ENCODE data around the gene SLC44A5.
"Not testable (repeated sequence)": the region's sequence is repeated elsewhere in the genome, so short reads cannot be mapped to it uniquely, and the experiment has no call there.

The SLC44A5 gene

GRCh38 chr1:75492011-75492410 is 118.9 kb downstream of the SLC44A5 start:
- Histone ChIP-seq H3K4me3 (ENCODE audit: low read length) (no peak overlapping the region), H3K4me1 (ENCODE audit: control insufficient read depth, insufficient read depth, low read length) (no peaks in the 10 kb centered on the region), H3K9me3 (ENCODE audit: control insufficient read depth, insufficient read depth, low read length) (no peaks in the 10 kb centered on the region), H3K36me3 (ENCODE audit: control insufficient read depth, insufficient read depth, low read length) (no peaks in the 10 kb centered on the region), H3K27me3 (ENCODE audit: control insufficient read depth, insufficient read depth, low read length) (no peaks in the 10 kb centered on the region), H3K27ac (ENCODE audit: low read length) (no peak overlapping the region)
- DNase-seq (ENCODE audit: low read depth, low spot score) = no peak
- WGBS (ENCODE audit: insufficient coverage, insufficient read length) = no CpG with 5 or more reads among the region's 1 CpG

- H3K4me3 ChIP-seq (ENCODE audit: low read length) = no peak overlapping the region
- H3K27me3 ChIP-seq (ENCODE audit: control insufficient read depth, insufficient read depth, low read length) = no peaks in the 10 kb centered on the region
These were observed 123.5 kb downstream of the SLC44A5 start for GRCh38 chr1:75487399-75487798.

GRCh38 chr1:75484789-75485188 is 126.1 kb downstream of the SLC44A5 start:
- no peak for DNase-seq (ENCODE audit: low read depth, low spot score)
- WGBS (ENCODE audit: insufficient coverage, insufficient read length) = no CpG with 5 or more reads among the region's 1 CpG
- H3K4me3 ChIP-seq (ENCODE audit: low read length) = no peak overlapping the region
- H3K9me3 ChIP-seq (ENCODE audit: control insufficient read depth, insufficient read depth, low read length) = no peaks in the 10 kb centered on the region
- no peak overlapping the region for H3K27ac ChIP-seq (ENCODE audit: low read length)
- H3K27me3 ChIP-seq (ENCODE audit: control insufficient read depth, insufficient read depth, low read length) = no peaks in the 10 kb centered on the region
- no peaks in the 10 kb centered on the region for H3K4me1 ChIP-seq (ENCODE audit: control insufficient read depth, insufficient read depth, low read length)
- no peaks in the 10 kb centered on the region for H3K36me3 ChIP-seq (ENCODE audit: control insufficient read depth, insufficient read depth, low read length)

More at GRCh38 chr1:75487399-75487798, 123.5 kb downstream of the SLC44A5 start:
- no CpG with 5 or more reads among the region's 4 CpGs for WGBS (ENCODE audit: insufficient coverage, insufficient read length)
- H3K9me3 ChIP-seq (ENCODE audit: control insufficient read depth, insufficient read depth, low read length) = no peaks in the 10 kb centered on the region
- H3K4me1 ChIP-seq (ENCODE audit: control insufficient read depth, insufficient read depth, low read length) = no peaks in the 10 kb centered on the region
- H3K27ac ChIP-seq (ENCODE audit: low read length) = no peak overlapping the region
- H3K36me3 ChIP-seq (ENCODE audit: control insufficient read depth, insufficient read depth, low read length) = no peaks in the 10 kb centered on the region
- DNase-seq (ENCODE audit: low read depth, low spot score) = no peak

- no CpG with 5 or more reads among the region's 2 CpGs for WGBS (ENCODE audit: insufficient coverage, insufficient read length)
- no peak overlapping the region for H3K4me3 ChIP-seq (ENCODE audit: low read length)
- H3K9me3 ChIP-seq (ENCODE audit: control insufficient read depth, insufficient read depth, low read length) = no peaks in the 10 kb centered on the region
- no peaks in the 10 kb centered on the region for H3K36me3 ChIP-seq (ENCODE audit: control insufficient read depth, insufficient read depth, low read length)
- no peaks in the 10 kb centered on the region for H3K4me1 ChIP-seq (ENCODE audit: control insufficient read depth, insufficient read depth, low read length)
- no peaks in the 10 kb centered on the region for H3K27me3 ChIP-seq (ENCODE audit: control insufficient read depth, insufficient read depth, low read length)
- DNase-seq (ENCODE audit: low read depth, low spot score) = no peak
- H3K27ac ChIP-seq (ENCODE audit: low read length) = no peak overlapping the region
These were observed 128.0 kb downstream of the SLC44A5 start for GRCh38 chr1:75482951-75483350.

- H3K4me1 ChIP-seq (ENCODE audit: control insufficient read depth, insufficient read depth, low read length); DNase-seq (ENCODE audit: low read depth, low spot score); H3K27me3 ChIP-seq (ENCODE audit: control insufficient read depth, insufficient read depth, low read length); H3K4me3 ChIP-seq (ENCODE audit: low read length); H3K9me3 ChIP-seq (ENCODE audit: control insufficient read depth, insufficient read depth, low read length); H3K36me3 ChIP-seq (ENCODE audit: control insufficient read depth, insufficient read depth, low read length); H3K27ac ChIP-seq (ENCODE audit: low read length): not testable (repeated sequence)
- WGBS (ENCODE audit: insufficient coverage, insufficient read length) = no CpG with 5 or more reads among the region's 12 CpGs
These were observed 134.4 kb downstream of the SLC44A5 start for GRCh38 chr1:75476486-75476885.

- H3K4me3 ChIP-seq (ENCODE audit: low read length) = no peak overlapping the region
- H3K27ac ChIP-seq (ENCODE audit: low read length) = no peak overlapping the region
- WGBS (ENCODE audit: insufficient coverage, insufficient read length) = no CpG with 5 or more reads among the region's 4 CpGs
These were observed 135.2 kb downstream of the SLC44A5 start for GRCh38 chr1:75475696-75476095.

GRCh38 chr1:75472971-75473603 is 137.8 kb downstream of the SLC44A5 start:
- DNase-seq (ENCODE audit: low read depth, low spot score) = no peak
- WGBS (ENCODE audit: insufficient coverage, insufficient read length) = no CpG with 5 or more reads among the region's 4 CpGs

More at GRCh38 chr1:75475696-75476095, 135.2 kb downstream of the SLC44A5 start:
- Histone ChIP-seq H3K9me3 (ENCODE audit: control insufficient read depth, insufficient read depth, low read length) (no peaks in the 10 kb centered on the region), H3K36me3 (ENCODE audit: control insufficient read depth, insufficient read depth, low read length) (no peaks in the 10 kb centered on the region), H3K4me1 (ENCODE audit: control insufficient read depth, insufficient read depth, low read length) (no peaks in the 10 kb centered on the region), H3K27me3 (ENCODE audit: control insufficient read depth, insufficient read depth, low read length) (no peaks in the 10 kb centered on the region)
- no peak for DNase-seq (ENCODE audit: low read depth, low spot score)

GRCh38 chr1:75472089-75472970 is 138.6 kb downstream of the SLC44A5 start:
- Histone ChIP-seq H3K27ac (ENCODE audit: low read length) (no peak overlapping the region), H3K27me3 (ENCODE audit: control insufficient read depth, insufficient read depth, low read length) (no peaks in the 10 kb centered on the region), H3K4me1 (ENCODE audit: control insufficient read depth, insufficient read depth, low read length) (no peaks in the 10 kb centered on the region), H3K9me3 (ENCODE audit: control insufficient read depth, insufficient read depth, low read length) (no peaks in the 10 kb centered on the region), H3K36me3 (ENCODE audit: control insufficient read depth, insufficient read depth, low read length) (no peaks in the 10 kb centered on the region), H3K4me3 (ENCODE audit: low read length) (no peak overlapping the region)
- WGBS (ENCODE audit: insufficient coverage, insufficient read length) = no CpG with 5 or more reads among the region's 5 CpGs
- DNase-seq (ENCODE audit: low read depth, low spot score) = no peak

More at GRCh38 chr1:75472971-75473603, 137.8 kb downstream of the SLC44A5 start:
- Histone ChIP-seq H3K4me3 (ENCODE audit: low read length) (no peak overlapping the region), H3K27me3 (ENCODE audit: control insufficient read depth, insufficient read depth, low read length) (no peaks in the 10 kb centered on the region), H3K36me3 (ENCODE audit: control insufficient read depth, insufficient read depth, low read length) (no peaks in the 10 kb centered on the region), H3K4me1 (ENCODE audit: control insufficient read depth, insufficient read depth, low read length) (no peaks in the 10 kb centered on the region), H3K27ac (ENCODE audit: low read length) (no peak overlapping the region), H3K9me3 (ENCODE audit: control insufficient read depth, insufficient read depth, low read length) (no peaks in the 10 kb centered on the region)

GRCh38 chr1:75471252-75471651 is 139.7 kb downstream of the SLC44A5 start:
- H3K36me3 ChIP-seq (ENCODE audit: control insufficient read depth, insufficient read depth, low read length) = no peaks in the 10 kb centered on the region
- WGBS (ENCODE audit: insufficient coverage, insufficient read length) = no CpG with 5 or more reads among the region's 3 CpGs
- H3K27me3 ChIP-seq (ENCODE audit: control insufficient read depth, insufficient read depth, low read length) = no peaks in the 10 kb centered on the region
- H3K9me3 ChIP-seq (ENCODE audit: control insufficient read depth, insufficient read depth, low read length) = no peaks in the 10 kb centered on the region
- DNase-seq (ENCODE audit: low read depth, low spot score) = no peak
- no peak overlapping the region for H3K4me3 ChIP-seq (ENCODE audit: low read length)
- no peak overlapping the region for H3K27ac ChIP-seq (ENCODE audit: low read length)
- no peaks in the 10 kb centered on the region for H3K4me1 ChIP-seq (ENCODE audit: control insufficient read depth, insufficient read depth, low read length)

- no peaks in the 10 kb centered on the region for H3K9me3 ChIP-seq (ENCODE audit: control insufficient read depth, insufficient read depth, low read length)
- no peak overlapping the region for H3K4me3 ChIP-seq (ENCODE audit: low read length)
- H3K27me3 ChIP-seq (ENCODE audit: control insufficient read depth, insufficient read depth, low read length) = no peaks in the 10 kb centered on the region
- no peaks in the 10 kb centered on the region for H3K4me1 ChIP-seq (ENCODE audit: control insufficient read depth, insufficient read depth, low read length)
- WGBS (ENCODE audit: insufficient coverage, insufficient read length) = no CpG with 5 or more reads among the region's 6 CpGs
- no peaks in the 10 kb centered on the region for H3K36me3 ChIP-seq (ENCODE audit: control insufficient read depth, insufficient read depth, low read length)
- DNase-seq (ENCODE audit: low read depth, low spot score) = no peak
- H3K27ac ChIP-seq (ENCODE audit: low read length) = no peak overlapping the region
These were observed 140.5 kb downstream of the SLC44A5 start for GRCh38 chr1:75470448-75470847.

All from iPS DF 6.9 (cell line).